SK-N-SH treated with all-trans-retinoic acid at 6 μM for 48 hours (cell line): Measurements from ENCODE around the gene DNER.

Experiments
- ATAC-seq: fragments of 200-7000 bp; cut with Tn5 transposase; 3 replicates; pipeline ENCODE4 v1.9.1; 2020; ENCODE audit warnings: mild to moderate bottlenecking, moderate library complexity
- ARNTL ChIP-seq: fragments of 450-650 bp; formaldehyde crosslinking; IDR thresholded peaks from 2 replicates; pipeline ENCODE4 v1.5.0; 2020; ENCODE audit warnings: low read depth, mild to moderate bottlenecking, moderate library complexity, borderline replicate concordance
- BACH2 ChIP-seq: fragments of 250-450 bp; sonication (Bioruptor Pico); IDR thresholded peaks from 2 replicates; pipeline ENCODE4 v1.9.0; 2021; ENCODE audit warnings: mild to moderate bottlenecking, borderline replicate concordance
- CREB5 ChIP-seq: fragments of 250-450 bp; sonication (Bioruptor Pico); IDR thresholded peaks from 2 replicates; pipeline ENCODE4 v1.5.1; 2020; ENCODE audit warnings: low read depth, mild to moderate bottlenecking, moderate library complexity
- CSDC2 ChIP-seq: fragments of 250-450 bp; sonication (Bioruptor Pico); IDR thresholded peaks from 2 replicates; pipeline ENCODE4 v1.5.0; 2020; ENCODE audit warnings: mild to moderate bottlenecking, moderate library complexity
- CSRNP3 ChIP-seq: fragments of 250-450 bp; sonication (Bioruptor Pico); IDR thresholded peaks from 2 replicates; pipeline ENCODE4 v1.5.1; 2021; ENCODE audit warnings: mild to moderate bottlenecking, moderate library complexity
- ESRRG ChIP-seq: fragments of 250-450 bp; sonication (Bioruptor Pico); IDR thresholded peaks from 2 replicates; pipeline ENCODE4 v1.6.1; 2021; ENCODE audit warnings: mild to moderate bottlenecking
- ISL1 ChIP-seq: fragments of 250-450 bp; sonication (Bioruptor Pico); IDR thresholded peaks from 2 replicates; pipeline ENCODE4 v2.1.2; 2022; ENCODE audit warnings: mild to moderate bottlenecking, moderate library complexity
- OSR1 ChIP-seq: fragments of 250-450 bp; sonication (Bioruptor Pico); IDR thresholded peaks from 2 replicates; pipeline ENCODE4 v1.8.0; 2022; ENCODE audit warnings: moderate library complexity, mild to moderate bottlenecking, inconsistent platforms
- PATZ1 ChIP-seq: fragments of 250-450 bp; sonication (Bioruptor Pico); IDR thresholded peaks from 2 replicates; pipeline ENCODE4 v1.8.0; 2020; ENCODE audit warnings: mild to moderate bottlenecking, moderate library complexity, borderline replicate concordance
- RARB ChIP-seq: fragments of 250-450 bp; sonication (Bioruptor Pico); IDR thresholded peaks from 2 replicates; pipeline ENCODE4 v1.8.0; 2021; ENCODE audit warnings: mild to moderate bottlenecking, moderate library complexity
- SNAI2 ChIP-seq: fragments of 250-450 bp; sonication (Bioruptor Pico); IDR thresholded peaks from 2 replicates; pipeline ENCODE4 v1.5.0; 2020; ENCODE audit warnings: mild to moderate bottlenecking, moderate library complexity
- TCF4 ChIP-seq: fragments of 250-450 bp; sonication (Bioruptor Pico); IDR thresholded peaks from 2 replicates; pipeline ENCODE4 v1.8.0; 2021; ENCODE audit warnings: mild to moderate bottlenecking, moderate library complexity, borderline replicate concordance
- TOX ChIP-seq: fragments of 250-450 bp; sonication (Bioruptor Pico); IDR thresholded peaks from 2 replicates; pipeline ENCODE4 v1.8.0; 2021; ENCODE audit warnings: mild to moderate bottlenecking, moderate library complexity, borderline replicate concordance
- TSHZ2 ChIP-seq: fragments of 250-450 bp; sonication (Bioruptor Pico); IDR thresholded peaks from 2 replicates; pipeline ENCODE4 v1.5.0; 2020; ENCODE audit warnings: mild to moderate bottlenecking, moderate library complexity
- ZC3H10 ChIP-seq: fragments of 250-450 bp; sonication (Bioruptor Pico); IDR thresholded peaks from 2 replicates; pipeline ENCODE4 v1.5.1; 2021; ENCODE audit warnings: mild to moderate bottlenecking, moderate library complexity
- ZFP30 ChIP-seq: fragments of 450-650 bp; formaldehyde crosslinking; IDR thresholded peaks from 2 replicates; pipeline ENCODE4 v1.5.0; 2022; ENCODE audit warnings: mild to moderate bottlenecking, moderate library complexity
- ZNF565 ChIP-seq: fragments of 450-650 bp; formaldehyde crosslinking; conservative IDR thresholded peaks from 2 replicates; pipeline ENCODE4 v1.5.0; 2020; ENCODE audit warnings: low read depth, mild to moderate bottlenecking, moderate library complexity
- ZNF70 ChIP-seq: fragments of 450-650 bp; formaldehyde crosslinking; IDR thresholded peaks from 2 replicates; pipeline ENCODE4 v1.5.0; 2020; ENCODE audit warnings: mild to moderate bottlenecking, moderate library complexity
- ZNF8 ChIP-seq: fragments of 450-650 bp; formaldehyde crosslinking; IDR thresholded peaks from 2 replicates; pipeline ENCODE4 v1.5.0; 2020; ENCODE audit warnings: mild to moderate bottlenecking, moderate library complexity

DNER gene

GRCh38 chr2:229446350-229446749 lies 268.0 kb downstream of the DNER start (continued):
- TF ChIP-seq CSRNP3 (CRISPR knock-in tag) (no peak), ZNF565 (CRISPR knock-in tag) (no peak), TSHZ2 (CRISPR knock-in tag) (no peak)

GRCh38 chr2:229445501-229446211 lies 268.7 kb downstream of the DNER start:
- ATAC-seq, result peak; percentile 9; the same call in 2 of the 3 replicates
- TF ChIP-seq CSRNP3 (CRISPR knock-in tag) (no peak), ZNF70 (no peak), CSDC2 (no peak; the same call in 1 of the 2 replicates), ZNF565 (CRISPR knock-in tag) (no peak), RARB (CRISPR knock-in tag) (no peak), ZFP30 (no peak), OSR1 (CRISPR knock-in tag) (no peak)
- TF ChIP-seq, all 23 proteins: peak for 0

- peak; percentile 81 for ATAC-seq
- no peak for TF ChIP-seq PATZ1 (CRISPR knock-in tag)
- no peak for TF ChIP-seq TSHZ2 (CRISPR knock-in tag)
- TF ChIP-seq ESRRG (CRISPR knock-in tag), result no peak
- TF ChIP-seq TCF4 (CRISPR knock-in tag), result no peak
- TF ChIP-seq ZC3H10 (CRISPR knock-in tag), result no peak
- TF ChIP-seq ISL1 (CRISPR knock-in tag), result no peak
- no peak for TF ChIP-seq CSRNP3 (CRISPR knock-in tag)
- TF ChIP-seq ARNTL (CRISPR knock-in tag), result no peak
- TF ChIP-seq CSDC2, result no peak
- no peak for TF ChIP-seq BACH2 (CRISPR knock-in tag)
- no peak for TF ChIP-seq ZNF70
- TF ChIP-seq RARB (CRISPR knock-in tag), result no peak
- no peak for TF ChIP-seq CREB5 (CRISPR knock-in tag)
- no peak for TF ChIP-seq TOX
- TF ChIP-seq ZFP30, result no peak
- no peak for TF ChIP-seq SNAI2
- no peak for TF ChIP-seq ZNF8 (CRISPR knock-in tag)
Measured at GRCh38 chr2:229445019-229445418, 269.3 kb downstream of the DNER start.
